Stimulated activated naive CD8-positive, alpha-beta T cell treated with anti-CD3 and anti-CD28 coated beads, Interleukin-15, Interleukin-2, amounts not matched to agents 100 U/mL and 50 U/mL, for 24 hours (primary cell): ENCODE measurements around the gene IGSF6.
"Not testable (repeated sequence)": the region's sequence is repeated elsewhere in the genome, so short reads cannot be mapped to it uniquely, and the experiment has no call there.

Source experiments
- ATAC-seq: fragments of 150-1000 bp; cut with Tn5 transposase; one replicate; pipeline ENCODE4 v1.10.0; 2021
- DNase-seq: peaks from one replicate; pipeline ENCODE4 v3.0.0; 2021

IGSF6 gene

GRCh38 chr16:21629616-21630539 lies 22.5 kb downstream of the IGSF6 start:
- ATAC-seq, DNase-seq: not testable (repeated sequence)

- DNase-seq = no peak
- ATAC-seq = no peak
Measured at GRCh38 chr16:21628772-21629171, 23.6 kb downstream of the IGSF6 start.

- DNase-seq = no peak
- ATAC-seq = no peak
Measured at GRCh38 chr16:21628121-21628726, 24.2 kb downstream of the IGSF6 start.

- ATAC-seq = peak; percentile 88
- no peak for DNase-seq
Measured at GRCh38 chr16:21626659-21627277, 25.6 kb downstream of the IGSF6 start.

- ATAC-seq (no peak), DNase-seq (no peak)
Measured at GRCh38 chr16:21625026-21625425, 27.4 kb downstream of the IGSF6 start.

- DNase-seq (no peak), ATAC-seq (no peak)
Measured at GRCh38 chr16:21622545-21622944, 29.9 kb downstream of the IGSF6 start.

GRCh38 chr16:21620592-21620991 lies 31.8 kb downstream of the IGSF6 start:
- DNase-seq (no peak), ATAC-seq (no peak)

- no peak for ATAC-seq
- no peak for DNase-seq
Measured at GRCh38 chr16:21619765-21620425, 32.5 kb downstream of the IGSF6 start.

GRCh38 chr16:21618281-21618680 lies 34.1 kb downstream of the IGSF6 start:
- DNase-seq (no peak), ATAC-seq (no peak)

GRCh38 chr16:21617607-21618006 lies 34.8 kb downstream of the IGSF6 start:
- DNase-seq (no peak), ATAC-seq (no peak)

GRCh38 chr16:21614896-21615295 lies 37.5 kb downstream of the IGSF6 start:
- no peak for DNase-seq
- no peak for ATAC-seq

- DNase-seq = no peak
Measured at GRCh38 chr16:21613781-21614180, 38.6 kb downstream of the IGSF6 start.

GRCh38 chr16:21613361-21613760 lies 39.0 kb downstream of the IGSF6 start:
- ATAC-seq (no peak), DNase-seq (no peak)

More at GRCh38 chr16:21613781-21614180, 38.6 kb downstream of the IGSF6 start:
- no peak for ATAC-seq

- DNase-seq = no peak
- ATAC-seq = peak; percentile 49
Measured at GRCh38 chr16:21611556-21612384, 40.6 kb downstream of the IGSF6 start.

GRCh38 chr16:21611198-21611555 lies 41.2 kb downstream of the IGSF6 start:
- no peak for ATAC-seq

GRCh38 chr16:21610766-21611165 lies 41.6 kb downstream of the IGSF6 start:
- no peak for ATAC-seq
- no peak for DNase-seq

More at GRCh38 chr16:21611198-21611555, 41.2 kb downstream of the IGSF6 start:
- DNase-seq = no peak

GRCh38 chr16:21610006-21610544 lies 42.3 kb downstream of the IGSF6 start:
- ATAC-seq = no peak
- no peak for DNase-seq

- ATAC-seq (no peak), DNase-seq (peak; percentile 19)
Measured at GRCh38 chr16:21608639-21609328, 43.6 kb downstream of the IGSF6 start.

- ATAC-seq, DNase-seq: not testable (repeated sequence)
Measured at GRCh38 chr16:21605848-21606247, 46.6 kb downstream of the IGSF6 start.

GRCh38 chr16:21603928-21604327 lies 48.5 kb downstream of the IGSF6 start:
- no peak for ATAC-seq
- no peak for DNase-seq

GRCh38 chr16:21602785-21603184 lies 49.6 kb downstream of the IGSF6 start:
- ATAC-seq = no peak
- no peak for DNase-seq
